HG03378 (cell line): ENCODE results near the gene NAV2.
A peak's percentile ranks its signal among the peaks of the same experiment; 100 is the strongest.
"Not testable (repeated sequence)": the region's sequence is repeated elsewhere in the genome, so short reads cannot be mapped to it uniquely, and the experiment has no call there.

Experiments
- ATAC-seq: cut with Tn5 transposase; IDR thresholded peaks from one replicate; pipeline ENCODE4 v1.9.1; 2021; ENCODE audit warnings: mild to moderate bottlenecking, moderate library complexity; ENCODE audit not compliant: unreplicated experiment

NAV2 gene

DNA sequence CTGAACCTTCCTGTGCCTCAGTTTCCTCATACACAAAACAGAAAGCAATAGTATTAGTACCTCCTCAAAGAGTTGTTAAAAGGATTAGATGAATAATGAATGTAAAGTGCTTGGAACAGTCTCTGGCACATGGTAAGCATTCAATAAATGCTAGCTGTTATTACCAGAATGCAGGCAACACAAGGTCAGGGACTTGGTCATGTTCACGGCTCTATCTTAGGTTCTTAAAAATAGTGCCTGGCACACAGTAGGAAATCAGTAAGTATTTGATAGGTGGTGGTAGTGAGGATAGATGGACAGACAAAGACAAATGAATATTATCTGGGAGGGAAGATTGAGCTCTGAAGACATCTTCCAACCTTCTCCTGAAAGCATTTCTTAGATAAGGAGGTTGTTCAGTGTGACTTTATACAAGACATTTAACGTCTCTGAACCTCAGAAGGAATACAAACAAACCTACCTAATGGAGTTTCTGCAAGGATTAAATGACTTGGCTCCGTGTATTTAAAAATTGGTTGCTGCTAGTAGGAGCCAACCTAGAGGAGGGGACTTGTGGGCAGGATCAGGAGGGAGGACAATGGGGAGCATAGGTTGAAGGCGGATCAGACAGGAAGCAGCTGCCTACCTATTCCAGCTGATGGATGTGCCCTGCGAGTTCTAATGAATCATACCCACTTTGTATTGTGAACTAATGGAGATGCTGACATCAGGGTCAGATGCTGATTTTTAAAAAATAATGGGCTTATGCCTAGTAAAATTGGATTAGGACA, 353.6 kb downstream of the NAV2 start:
- ATAC-seq: no peak

GRCh38 chr11:20066783-20067156, 354.1 kb downstream of the NAV2 start:
- no peak for ATAC-seq

GRCh38 chr11:20067665-20068064, 355.0 kb downstream of the NAV2 start:
- ATAC-seq: no peak

GRCh38 chr11:20068691-20069090, 356.1 kb downstream of the NAV2 start:
- no peak for ATAC-seq

GRCh38 chr11:20070459-20070858, 357.8 kb downstream of the NAV2 start:
- ATAC-seq: no peak

DNA sequence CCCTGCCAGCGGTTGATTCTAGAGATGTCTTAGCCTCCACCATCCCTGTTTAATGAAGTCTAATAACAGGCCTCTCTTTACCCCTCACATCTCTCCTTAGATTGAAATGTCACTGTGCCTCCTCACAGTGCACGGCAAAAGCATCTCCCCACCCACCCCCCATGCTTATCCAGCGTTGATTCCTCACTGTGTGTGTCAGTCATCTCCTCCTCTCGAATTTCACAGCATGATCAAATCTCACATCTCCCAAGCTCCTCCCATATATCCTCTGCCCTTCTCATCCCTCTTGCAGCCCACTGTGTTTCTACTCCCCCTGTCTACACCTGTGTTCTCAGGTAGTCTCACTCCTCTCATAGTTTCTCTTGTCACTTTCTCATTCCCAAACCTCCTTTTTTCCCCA, 363.0 kb downstream of the NAV2 start:
- no peak for ATAC-seq

GRCh38 chr11:20078846-20079245, 366.2 kb downstream of the NAV2 start:
- ATAC-seq: no peak

DNA sequence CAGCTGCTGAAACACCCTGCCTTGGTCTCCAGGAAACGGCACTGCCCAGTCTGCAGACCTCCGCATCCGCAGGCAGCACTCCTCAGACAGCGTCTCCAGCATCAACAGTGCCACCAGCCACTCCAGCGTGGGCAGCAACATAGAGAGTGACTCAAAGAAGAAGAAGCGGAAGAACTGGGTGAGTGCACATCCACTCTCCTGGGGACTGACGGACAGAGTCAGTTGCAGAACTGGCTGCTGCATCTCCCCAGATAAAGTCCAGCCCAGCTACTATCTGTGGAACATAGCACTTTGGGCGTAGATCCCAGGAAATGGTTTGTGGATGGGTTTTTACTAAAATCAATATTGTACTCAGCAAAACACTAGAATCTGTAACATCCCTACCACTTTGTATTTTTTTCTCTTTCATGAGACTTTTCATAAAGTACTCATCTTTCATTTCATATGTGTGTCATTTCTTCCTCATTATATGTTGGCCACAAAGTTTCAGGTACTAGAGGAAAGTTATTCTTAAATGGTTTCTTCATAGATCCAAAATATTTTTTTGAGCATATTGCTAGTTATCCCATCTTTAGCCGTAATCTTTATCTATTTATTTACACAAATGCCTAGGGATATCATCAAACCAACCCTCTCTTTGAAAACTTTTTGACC, 367.5 kb downstream of the NAV2 start:
- ATAC-seq: peak; percentile 68

- ATAC-seq: no peak
These were observed 368.7 kb downstream of the NAV2 start for GRCh38 chr11:20081336-20081735.

DNA sequence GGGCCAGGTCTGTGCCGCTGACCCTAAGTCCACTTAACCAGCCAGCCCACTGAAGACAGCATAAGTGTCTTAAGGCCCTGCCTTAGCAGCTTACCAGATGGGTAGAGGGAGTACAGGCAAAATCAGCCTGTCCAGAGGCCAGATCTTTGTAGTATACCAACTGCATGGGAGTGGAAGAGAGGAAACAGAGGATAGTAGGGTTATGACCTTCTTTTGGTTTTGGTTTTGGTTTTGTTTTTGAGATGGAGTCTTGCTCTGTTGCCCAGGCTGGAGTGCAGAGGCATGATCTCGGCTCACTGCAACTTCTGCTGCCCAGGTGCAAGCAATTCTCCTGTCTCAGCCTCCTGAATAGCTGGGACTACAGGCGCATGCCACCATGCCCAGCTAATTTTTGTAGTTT, 371.2 kb downstream of the NAV2 start:
- ATAC-seq: not testable (repeated sequence)

DNA sequence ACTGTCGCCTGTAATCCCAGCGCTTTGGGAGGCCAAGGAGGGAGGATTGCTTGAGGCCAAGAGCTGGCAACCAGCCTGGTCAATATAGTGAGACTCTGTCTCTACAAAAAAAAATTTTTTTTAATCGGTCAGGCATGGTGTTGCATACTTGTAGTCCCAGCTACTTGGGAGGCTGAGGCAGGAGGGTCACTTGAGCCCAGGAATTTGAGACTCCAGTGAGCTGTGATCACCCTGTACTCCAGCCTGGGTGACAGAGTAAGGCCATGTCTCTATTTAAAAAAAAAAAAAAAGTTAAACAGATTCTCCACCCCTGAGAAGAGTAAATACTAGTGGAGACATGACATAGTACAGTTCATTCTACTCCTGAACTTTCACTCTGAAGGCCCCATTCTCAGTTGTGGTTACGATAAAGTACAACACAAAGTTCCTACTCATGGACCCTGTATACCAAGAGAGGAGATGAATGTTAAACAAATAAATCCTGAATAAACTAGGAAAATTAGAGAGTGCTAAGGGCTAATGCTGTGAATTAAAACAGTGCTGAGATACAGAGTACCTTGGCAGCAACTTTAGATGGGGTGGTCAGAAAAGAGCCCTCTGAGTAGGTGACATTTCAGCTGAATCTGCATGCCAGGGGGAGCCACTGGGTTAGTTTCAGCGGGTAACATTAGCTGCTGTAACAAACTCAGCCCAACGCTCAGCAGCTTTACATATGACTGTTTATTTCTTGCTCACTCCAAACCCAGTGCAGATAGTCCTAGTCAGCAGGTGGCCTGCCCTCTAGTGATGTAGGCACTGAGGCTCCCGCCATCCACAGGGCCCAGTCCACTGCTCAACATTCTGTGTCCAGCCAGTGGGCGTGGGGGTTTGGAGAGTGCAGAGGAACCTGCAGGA, 372.5 kb downstream of the NAV2 start:
- ATAC-seq: no peak

- ATAC-seq: no peak
These were observed 373.3 kb downstream of the NAV2 start for GRCh38 chr11:20085918-20086317.

DNA sequence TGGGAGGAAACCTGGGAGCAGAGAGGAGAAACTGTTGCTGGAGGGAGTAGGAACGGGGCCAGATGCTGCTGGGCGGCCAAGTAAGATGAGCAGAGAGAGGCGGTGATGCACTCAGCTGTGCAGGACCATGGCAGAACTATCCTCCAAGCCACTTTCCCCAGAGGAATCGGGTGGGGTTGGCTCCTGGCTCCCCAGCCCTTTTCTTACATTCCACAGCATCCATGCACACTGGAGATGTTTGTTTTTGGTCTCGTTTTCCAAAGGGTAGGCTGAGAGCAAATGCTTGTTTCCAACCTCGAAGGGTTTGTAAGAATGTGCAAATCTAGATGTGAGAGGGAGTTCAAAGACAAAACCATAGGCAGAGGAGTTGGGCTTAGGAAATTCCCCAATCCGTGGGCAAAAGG, 374.5 kb downstream of the NAV2 start:
- no peak for ATAC-seq

GRCh38 chr11:20088397-20089225, 376.0 kb downstream of the NAV2 start:
- peak; percentile 62 for ATAC-seq

GRCh38 chr11:20089367-20089766, 376.7 kb downstream of the NAV2 start:
- no peak for ATAC-seq

DNA sequence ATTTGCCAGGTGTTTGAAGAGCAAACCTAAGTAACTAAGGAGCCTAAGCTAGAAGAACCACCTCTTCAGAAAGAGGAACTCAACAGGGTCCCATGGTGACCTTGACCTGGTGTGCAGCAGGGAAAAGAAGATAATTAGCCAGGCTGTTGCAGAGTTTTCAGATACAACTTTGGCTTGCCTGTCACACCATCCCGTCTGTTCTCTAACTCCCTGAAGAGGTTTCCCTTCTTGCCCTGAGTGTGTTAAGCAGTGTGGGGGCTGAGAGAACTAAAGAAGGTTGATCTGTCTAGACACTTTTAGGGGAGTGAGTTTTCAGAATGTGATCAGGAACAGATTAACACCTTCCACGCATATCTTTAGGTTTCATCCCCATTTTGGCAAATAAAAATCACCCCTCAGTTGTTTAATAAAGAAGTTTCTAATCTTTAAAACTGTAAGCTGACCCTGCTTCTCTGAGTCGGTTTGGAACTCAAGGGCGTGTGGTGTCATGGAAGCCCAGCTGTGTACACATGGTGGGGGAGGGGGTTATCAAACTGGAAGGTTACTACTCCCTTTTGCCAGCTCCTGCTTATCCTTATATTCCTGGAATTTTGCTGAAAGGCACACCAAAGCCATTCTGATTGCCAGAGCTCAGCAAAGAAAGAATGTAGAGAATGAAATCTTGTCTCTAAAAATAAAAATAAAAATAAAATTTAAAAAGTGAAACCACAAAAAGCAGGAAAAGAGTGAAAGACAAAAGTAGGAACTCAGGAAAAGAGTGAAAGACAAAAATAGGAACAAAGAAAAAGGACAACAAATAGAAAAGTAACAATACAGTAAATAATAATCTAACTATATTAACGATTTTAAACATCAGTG, 377.4 kb downstream of the NAV2 start:
- ATAC-seq: no peak

DNA sequence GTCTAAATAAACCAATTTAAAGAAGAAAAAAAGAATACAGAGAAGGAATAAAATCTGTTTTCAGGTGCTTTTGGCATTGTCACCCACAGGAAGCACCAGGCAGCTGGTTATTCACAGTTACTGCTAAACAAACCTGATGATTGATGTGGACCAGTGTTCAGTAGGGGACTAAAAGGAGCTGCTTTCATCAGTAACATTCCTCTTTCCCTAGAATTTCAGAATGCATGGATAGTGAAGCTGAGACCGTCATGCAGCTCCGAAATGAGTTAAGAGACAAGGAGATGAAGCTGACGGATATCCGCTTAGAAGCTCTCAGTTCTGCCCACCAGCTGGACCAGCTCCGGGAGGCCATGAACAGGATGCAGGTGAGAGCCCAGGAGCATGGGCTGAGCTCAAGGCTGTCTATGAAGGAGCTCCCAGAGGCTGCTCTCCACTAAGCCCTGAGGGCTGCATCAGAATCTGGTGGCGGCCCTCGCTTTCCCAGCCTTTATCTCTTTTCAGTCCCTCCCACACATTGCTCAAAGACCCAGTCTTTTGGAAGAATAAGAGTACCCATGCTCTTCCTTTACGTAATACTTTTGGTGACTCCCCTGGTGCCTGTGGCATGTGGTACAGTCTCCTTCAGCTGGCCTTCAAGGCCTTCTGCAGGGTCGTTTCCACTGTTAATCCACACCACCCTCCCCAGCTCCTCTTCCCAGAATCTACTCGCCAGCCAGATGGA, 378.2 kb downstream of the NAV2 start:
- ATAC-seq: no peak

DNA sequence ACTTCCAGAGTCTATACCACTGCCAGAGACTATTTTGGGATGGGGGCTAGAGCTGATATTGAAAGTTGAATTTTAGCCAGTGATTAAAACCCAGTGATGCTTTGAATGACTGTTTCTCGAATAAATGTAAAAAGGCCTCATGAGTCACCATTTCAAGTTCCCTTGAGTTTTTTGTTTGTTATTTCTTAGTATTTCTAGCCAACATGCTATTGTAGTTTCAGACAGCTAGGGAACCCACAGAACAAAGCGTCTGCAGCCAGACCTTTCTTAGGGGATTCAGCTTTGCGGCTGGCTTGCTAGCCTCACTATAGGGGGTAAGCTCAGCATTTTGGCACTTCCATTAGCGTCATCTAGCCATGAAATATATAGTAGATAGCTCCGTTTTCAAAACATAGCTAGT, 381.1 kb downstream of the NAV2 start:
- ATAC-seq: no peak

- ATAC-seq: no peak
These were observed 382.6 kb downstream of the NAV2 start for GRCh38 chr11:20095189-20095588.
